Measurements from ENCODE around the gene AGPAT1. TPM values are rescaled to one million over a fixed set of nuclear protein-coding genes. Genes with fewer than 3 reads are reported as not detected.
A peak's percentile ranks its signal among the peaks of the same experiment; 100 is the strongest.

The AGPAT1 gene
- total and polyA plus RNA-seq, 2 of the 13 experiments (the other 11 are each of a cell fraction or from before 2014, with no cell fraction given) = 51.3 to 139 TPM

DNA sequence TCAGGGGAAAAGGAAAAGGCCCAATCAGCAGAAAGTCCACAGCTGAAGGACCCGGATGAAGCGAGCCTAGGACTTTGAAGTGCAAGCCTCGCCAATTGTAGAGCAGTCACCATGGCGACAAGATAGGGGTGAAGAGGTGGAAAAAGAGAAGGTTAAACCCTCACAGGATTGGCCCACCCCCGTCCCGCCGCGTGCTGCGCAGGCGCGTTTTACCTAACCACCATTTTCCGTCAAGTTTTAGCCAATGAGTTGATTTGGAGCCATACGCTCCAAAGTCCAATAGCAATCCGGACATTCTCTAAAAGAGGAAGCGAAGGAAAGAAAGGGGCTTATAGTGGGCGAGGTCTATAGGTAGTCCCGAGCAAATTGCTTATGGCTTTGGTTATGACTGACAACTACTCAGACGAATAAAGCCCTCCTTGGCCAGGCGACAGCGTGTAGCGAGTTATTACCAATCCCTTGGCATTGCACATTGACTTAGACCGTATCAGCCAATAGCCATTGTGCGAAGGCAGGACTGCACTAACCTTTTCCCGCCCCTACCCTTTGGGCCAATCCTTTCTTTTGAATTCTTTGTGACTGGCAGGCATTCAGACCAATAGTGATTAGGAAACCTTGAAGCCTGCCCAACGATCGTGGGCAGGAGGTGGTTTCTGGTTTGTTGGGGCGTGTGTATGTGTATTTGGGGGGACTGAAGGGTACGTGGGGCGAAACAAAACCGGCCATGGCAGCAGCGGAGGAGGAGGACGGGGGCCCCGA, 2.1 kb upstream of the AGPAT1 start, which contains the start of gene RNF5 (continued):
- TF ChIP-seq, protein P1, sequence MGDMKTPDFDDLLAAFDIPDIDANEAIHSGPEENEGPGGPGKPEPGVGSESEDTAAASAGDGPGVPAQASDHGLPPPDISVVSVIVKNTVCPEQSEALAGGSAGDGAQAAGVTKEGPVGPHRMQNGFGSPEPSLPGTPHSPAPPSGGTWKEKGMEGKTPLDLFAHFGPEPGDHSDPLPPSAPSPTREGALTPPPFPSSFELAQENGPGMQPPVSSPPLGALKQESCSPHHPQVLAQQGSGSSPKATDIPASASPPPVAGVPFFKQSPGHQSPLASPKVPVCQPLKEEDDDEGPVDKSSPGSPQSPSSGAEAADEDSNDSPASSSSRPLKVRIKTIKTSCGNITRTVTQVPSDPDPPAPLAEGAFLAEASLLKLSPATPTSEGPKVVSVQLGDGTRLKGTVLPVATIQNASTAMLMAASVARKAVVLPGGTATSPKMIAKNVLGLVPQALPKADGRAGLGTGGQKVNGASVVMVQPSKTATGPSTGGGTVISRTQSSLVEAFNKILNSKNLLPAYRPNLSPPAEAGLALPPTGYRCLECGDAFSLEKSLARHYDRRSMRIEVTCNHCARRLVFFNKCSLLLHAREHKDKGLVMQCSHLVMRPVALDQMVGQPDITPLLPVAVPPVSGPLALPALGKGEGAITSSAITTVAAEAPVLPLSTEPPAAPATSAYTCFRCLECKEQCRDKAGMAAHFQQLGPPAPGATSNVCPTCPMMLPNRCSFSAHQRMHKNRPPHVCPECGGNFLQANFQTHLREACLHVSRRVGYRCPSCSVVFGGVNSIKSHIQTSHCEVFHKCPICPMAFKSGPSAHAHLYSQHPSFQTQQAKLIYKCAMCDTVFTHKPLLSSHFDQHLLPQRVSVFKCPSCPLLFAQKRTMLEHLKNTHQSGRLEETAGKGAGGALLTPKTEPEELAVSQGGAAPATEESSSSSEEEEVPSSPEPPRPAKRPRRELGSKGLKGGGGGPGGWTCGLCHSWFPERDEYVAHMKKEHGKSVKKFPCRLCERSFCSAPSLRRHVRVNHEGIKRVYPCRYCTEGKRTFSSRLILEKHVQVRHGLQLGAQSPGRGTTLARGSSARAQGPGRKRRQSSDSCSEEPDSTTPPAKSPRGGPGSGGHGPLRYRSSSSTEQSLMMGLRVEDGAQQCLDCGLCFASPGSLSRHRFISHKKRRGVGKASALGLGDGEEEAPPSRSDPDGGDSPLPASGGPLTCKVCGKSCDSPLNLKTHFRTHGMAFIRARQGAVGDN (CRISPR knock-in tag; IDR thresholded peaks at IDR 0.05) = peak; percentile 70
- TF ChIP-seq SIN3A (IDR thresholded peaks at IDR 0.05; ENCODE audit: borderline replicate concordance, low read depth, low read length) (peak; percentile 75; the same call in 1 of the 2 replicates), TGIF2 (CRISPR knock-in tag; IDR thresholded peaks at IDR 0.05) (peak; percentile 32; the same call in 1 of the 2 replicates), GTF2F1 (IDR thresholded peaks at IDR 0.05; ENCODE audit: low read length) (0 out of 2 replicates have a peak, but pooled peaks have one; percentile 5), ZNF207 (IDR thresholded peaks at IDR 0.05; ENCODE audit: borderline replicate concordance) (no peak), RNF2 (conservative IDR thresholded peaks at IDR 0.05; ENCODE audit: low read depth) (peak; percentile 58), ZNF12 (CRISPR knock-in tag; IDR thresholded peaks at IDR 0.05) (peak; percentile 5; the same call in 1 of the 2 replicates), STAT5B (CRISPR knock-in tag; IDR thresholded peaks at IDR 0.05) (no peak), SP1 (IDR thresholded peaks at IDR 0.05) (no peak), SP1 (CRISPR knock-in tag; IDR thresholded peaks at IDR 0.05) (peak; percentile 84), ZNF7 (CRISPR knock-in tag; IDR thresholded peaks at IDR 0.05) (no peak), MTF1 (CRISPR knock-in tag; IDR thresholded peaks at IDR 0.05) (no peak), FOXK1 (CRISPR knock-in tag; IDR thresholded peaks at IDR 0.05; ENCODE audit: borderline replicate concordance, low read depth) (peak; percentile 78), NR3C1 (CRISPR knock-in tag; IDR thresholded peaks at IDR 0.05) (no peak), EHMT2 (IDR thresholded peaks at IDR 0.05; ENCODE audit: borderline replicate concordance, low read depth, low read length) (peak; percentile 94; the same call in 1 of the 2 replicates), ZNF672 (CRISPR knock-in tag; IDR thresholded peaks at IDR 0.05) (no peak), ZNF615 (CRISPR knock-in tag; IDR thresholded peaks at IDR 0.05; ENCODE audit: borderline replicate concordance) (no peak), ATM (IDR thresholded peaks at IDR 0.05; ENCODE audit: borderline replicate concordance) (no peak), KAT8 (CRISPR knock-in tag; IDR thresholded peaks at IDR 0.05) (peak; percentile 9; the same call in 1 of the 2 replicates), ZNF746 (CRISPR knock-in tag; IDR thresholded peaks at IDR 0.05) (no peak)
- TF ChIP-seq, protein P2, sequence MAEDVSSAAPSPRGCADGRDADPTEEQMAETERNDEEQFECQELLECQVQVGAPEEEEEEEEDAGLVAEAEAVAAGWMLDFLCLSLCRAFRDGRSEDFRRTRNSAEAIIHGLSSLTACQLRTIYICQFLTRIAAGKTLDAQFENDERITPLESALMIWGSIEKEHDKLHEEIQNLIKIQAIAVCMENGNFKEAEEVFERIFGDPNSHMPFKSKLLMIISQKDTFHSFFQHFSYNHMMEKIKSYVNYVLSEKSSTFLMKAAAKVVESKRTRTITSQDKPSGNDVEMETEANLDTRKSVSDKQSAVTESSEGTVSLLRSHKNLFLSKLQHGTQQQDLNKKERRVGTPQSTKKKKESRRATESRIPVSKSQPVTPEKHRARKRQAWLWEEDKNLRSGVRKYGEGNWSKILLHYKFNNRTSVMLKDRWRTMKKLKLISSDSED (CRISPR knock-in tag; IDR thresholded peaks at IDR 0.05) = no peak
- TF ChIP-seq, protein P3, sequence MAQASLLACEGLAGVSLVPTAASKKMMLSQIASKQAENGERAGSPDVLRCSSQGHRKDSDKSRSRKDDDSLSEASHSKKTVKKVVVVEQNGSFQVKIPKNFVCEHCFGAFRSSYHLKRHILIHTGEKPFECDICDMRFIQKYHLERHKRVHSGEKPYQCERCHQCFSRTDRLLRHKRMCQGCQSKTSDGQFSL (CRISPR knock-in tag; IDR thresholded peaks at IDR 0.05) = no peak
- TF ChIP-seq, protein P4, sequence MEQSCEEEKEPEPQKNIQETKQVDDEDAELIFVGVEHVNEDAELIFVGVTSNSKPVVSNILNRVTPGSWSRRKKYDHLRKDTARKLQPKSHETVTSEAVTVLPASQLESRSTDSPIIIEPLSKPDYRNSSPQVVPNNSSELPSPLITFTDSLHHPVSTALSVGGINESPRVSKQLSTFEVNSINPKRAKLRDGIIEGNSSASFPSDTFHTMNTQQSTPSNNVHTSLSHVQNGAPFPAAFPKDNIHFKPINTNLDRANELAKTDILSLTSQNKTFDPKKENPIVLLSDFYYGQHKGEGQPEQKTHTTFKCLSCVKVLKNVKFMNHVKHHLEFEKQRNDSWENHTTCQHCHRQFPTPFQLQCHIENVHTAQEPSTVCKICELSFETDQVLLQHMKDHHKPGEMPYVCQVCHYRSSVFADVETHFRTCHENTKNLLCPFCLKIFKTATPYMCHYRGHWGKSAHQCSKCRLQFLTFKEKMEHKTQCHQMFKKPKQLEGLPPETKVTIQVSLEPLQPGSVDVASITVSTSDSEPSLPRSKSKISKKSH (CRISPR knock-in tag; IDR thresholded peaks at IDR 0.05; ENCODE audit: borderline replicate concordance) = no peak
